ENCODE measurements around the gene L2HGDH. TPM values are rescaled to one million over a fixed set of nuclear protein-coding genes. Genes with fewer than 3 reads are reported as not detected.

The L2HGDH gene
- total and polyA plus RNA-seq, 2 of the 4 experiments (the other 2 are of a cell fraction), result 3.1 to 3.8 TPM

DNA sequence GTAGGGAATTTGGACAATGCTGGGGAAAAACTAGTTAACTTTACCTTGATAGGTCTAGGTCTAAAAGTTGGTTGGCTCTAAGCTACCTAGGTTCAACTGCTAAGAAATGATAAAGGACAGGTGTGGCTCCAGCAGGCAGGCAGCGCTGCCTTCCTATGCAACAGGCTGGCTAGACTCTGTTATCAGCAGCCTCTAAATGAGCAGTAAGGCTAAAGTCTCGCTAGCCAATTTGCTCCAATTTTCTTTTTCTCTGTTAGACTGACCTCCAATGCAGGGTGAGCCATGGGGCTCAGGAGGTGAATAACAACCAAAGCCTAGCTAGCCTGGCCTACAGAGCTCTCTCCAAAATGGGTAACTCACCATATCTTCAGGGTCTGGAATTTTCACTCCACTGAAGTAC lies 26.6 kb upstream of the L2HGDH start:
- in situ Hi-C loops (cut with MboI; ENCODE audit: low sequenced_read_pairs) (no loop called here), dilution Hi-C loops (cut with HindIII; ENCODE audit: low sequenced_read_pairs, unreplicated experiment) (no loop called here), intact Hi-C loops (cut with micrococcal nuclease) (no loop called here)
- ATAC-seq (ENCODE audit: low read depth) (no peak), DNase-seq (no peak)
- no TSS peak for BruUV-seq (replicated peaks)
- H4K8ac ChIP-seq (ENCODE audit: low read depth in 2 of 2, low read length in 2 of 2), result no peak overlapping the region
- no peak overlapping the region for H3K27ac ChIP-seq (ENCODE audit: insufficient read depth, low read length)
- no peak overlapping the region for H2AFZ ChIP-seq (replicated peaks; ENCODE audit: low read length, poor library complexity)
- H3K4me3 ChIP-seq (ENCODE audit: insufficient read depth, low read depth, low read length), result no peak overlapping the region
- no peak overlapping the region for H3K56ac ChIP-seq (ENCODE audit: extremely low read depth, insufficient read depth, low read length)
- no peaks in the 10 kb centered on the region for H3K36me3 ChIP-seq (ENCODE audit: control insufficient read depth, insufficient read depth, low read length)
- peaks cover 10% of the 10 kb centered on the region for H3K9me1 ChIP-seq (ENCODE audit: insufficient read depth, low read length)
- H3K14ac ChIP-seq (replicated peaks; ENCODE audit: low read depth, low read length), result no peak overlapping the region
- H2BK15ac ChIP-seq (ENCODE audit: low read depth, low read length), result no peak overlapping the region
- H3K9ac ChIP-seq (ENCODE audit: low read depth, low read length), result no peak overlapping the region
- H2AK9ac ChIP-seq (replicated peaks; ENCODE audit: low read depth, low read length, poor library complexity), result no peak overlapping the region
- TF ChIP-seq, protein P1, sequence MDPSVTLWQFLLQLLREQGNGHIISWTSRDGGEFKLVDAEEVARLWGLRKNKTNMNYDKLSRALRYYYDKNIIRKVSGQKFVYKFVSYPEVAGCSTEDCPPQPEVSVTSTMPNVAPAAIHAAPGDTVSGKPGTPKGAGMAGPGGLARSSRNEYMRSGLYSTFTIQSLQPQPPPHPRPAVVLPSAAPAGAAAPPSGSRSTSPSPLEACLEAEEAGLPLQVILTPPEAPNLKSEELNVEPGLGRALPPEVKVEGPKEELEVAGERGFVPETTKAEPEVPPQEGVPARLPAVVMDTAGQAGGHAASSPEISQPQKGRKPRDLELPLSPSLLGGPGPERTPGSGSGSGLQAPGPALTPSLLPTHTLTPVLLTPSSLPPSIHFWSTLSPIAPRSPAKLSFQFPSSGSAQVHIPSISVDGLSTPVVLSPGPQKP (IDR thresholded peaks at IDR 0.05; ENCODE audit: borderline replicate concordance, low read depth, low read length), result no peak
- TF ChIP-seq POLR2A (IDR thresholded peaks at IDR 0.05; ENCODE audit: low read depth, low read length) (no peak), RAD21 (IDR thresholded peaks at IDR 0.05; ENCODE audit: low read length) (no peak), CTCF (conservative IDR thresholded peaks at IDR 0.05; ENCODE audit: low read depth, low read length) (no peak), RCOR1 (IDR thresholded peaks at IDR 0.05; ENCODE audit: insufficient replicate concordance, low read length) (no peak), CEBPB (IDR thresholded peaks at IDR 0.05; ENCODE audit: low read depth, low read length) (no peak)
- no peak overlapping the region for H4K91ac ChIP-seq (ENCODE audit: insufficient read depth, low read depth, low read length)
- H2AK5ac ChIP-seq (ENCODE audit: low read depth, low read length), result no peak overlapping the region
- no peak overlapping the region for H2BK5ac ChIP-seq (ENCODE audit: low read depth, low read length, poor library complexity, severe bottlenecking)
- no peaks in the 10 kb centered on the region for H3K9me3 ChIP-seq (ENCODE audit: control insufficient read depth, insufficient read depth, low read length)
- H4K5ac ChIP-seq (ENCODE audit: low read depth, low read length), result no peak overlapping the region
- no peak overlapping the region for H3K4me2 ChIP-seq (ENCODE audit: low read depth, low read length)
- WGBS, 2 experiments (ENCODE audit: extremely low coverage in 2 of 2, insufficient read length in 1 of 2), result 94% methylated on average over 2 of the region's 2 CpGs; no CpG with 5 or more reads in 1 of the 2 experiments
- ChIA-PET POLR2A (ENCODE audit: unreplicated experiment) (no interaction called here), CTCF (no interaction called here)
- H2BK20ac ChIP-seq (ENCODE audit: low read depth, low read length), result no peak overlapping the region
- no peaks in the 10 kb centered on the region for H4K20me1 ChIP-seq (ENCODE audit: insufficient read depth, low read length)
- no peak overlapping the region for H3K4ac ChIP-seq (ENCODE audit: low read depth, low read length)
- H3K18ac ChIP-seq (ENCODE audit: low read depth, low read length), result no peak overlapping the region
- H3K4me1 ChIP-seq (ENCODE audit: control insufficient read depth, insufficient read depth, low read length), result peaks cover 14% of the 10 kb centered on the region
- 0 out of 2 replicates have a peak overlapping the region, but pooled peaks have one; percentile 6 for H3K23ac ChIP-seq (ENCODE audit: low read depth, low read length)
- H3K27me3 ChIP-seq (ENCODE audit: control insufficient read depth, insufficient read depth, low read length), result no peaks in the 10 kb centered on the region
- peaks cover 0 to 7% of the 10 kb centered on the region in 2 experiments; a peak in 2 of 4 replicates for H3K79me1 ChIP-seq (ENCODE audit: low read depth in 1 of 2, low read length in 2 of 2)
- no peak overlapping the region for H2BK120ac ChIP-seq (ENCODE audit: low read depth, low read length)

All from IMR-90 (cell line).